Myometrial cell (primary cell): ENCODE data around the gene CTAGE8. TPM values are rescaled to one million over a fixed set of nuclear protein-coding genes. Genes with fewer than 3 reads are reported as not detected.

ENCODE experiments used
- total RNA-seq: library from RNA; depleted of rRNA; stranded (reverse); fragments of >200 nt; gene quantifications from 2 replicates; pipeline ENCODE4 v1.2.3, GENCODE V29; 2015

The CTAGE8 gene, protein sequence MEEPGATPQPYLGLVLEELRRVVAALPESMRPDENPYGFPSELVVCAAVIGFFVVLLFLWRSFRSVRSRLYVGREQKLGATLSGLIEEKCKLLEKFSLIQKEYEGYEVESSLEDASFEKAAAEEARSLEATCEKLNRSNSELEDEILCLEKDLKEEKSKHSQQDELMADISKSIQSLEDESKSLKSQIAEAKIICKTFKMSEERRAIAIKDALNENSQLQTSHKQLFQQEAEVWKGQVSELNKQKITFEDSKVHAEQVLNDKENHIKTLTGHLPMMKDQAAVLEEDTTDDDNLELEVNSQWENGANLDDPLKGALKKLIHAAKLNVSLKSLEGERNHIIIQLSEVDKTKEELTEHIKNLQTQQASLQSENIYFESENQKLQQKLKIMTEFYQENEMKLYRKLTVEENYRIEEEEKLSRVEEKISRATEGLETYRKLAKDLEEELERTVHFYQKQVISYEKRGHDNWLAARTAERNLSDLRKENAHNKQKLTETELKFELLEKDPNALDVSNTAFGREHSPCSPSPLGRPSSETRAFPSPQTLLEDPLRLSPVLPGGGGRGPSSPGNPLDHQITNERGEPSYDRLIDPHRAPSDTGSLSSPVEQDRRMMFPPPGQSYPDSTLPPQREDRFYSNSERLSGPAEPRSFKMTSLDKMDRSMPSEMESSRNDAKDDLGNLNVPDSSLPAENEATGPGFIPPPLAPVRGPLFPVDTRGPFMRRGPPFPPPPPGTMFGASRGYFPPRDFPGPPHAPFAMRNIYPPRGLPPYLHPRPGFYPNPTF
- 0.18 and 0.29 TPM in 2 replicates for total RNA-seq

GRCh38 chr7:144269188-144269587 is at the start of gene CTAGE8:
Gene CTAGE8 (minus strand): TSS chr7:144269288. CDS start chr7:144269250, 38 bp downstream.

GRCh38 chr7:144311872-144312469 is 42.9 kb upstream of the CTAGE8 start, which contains the start of gene OR2A1:
Gene OR2A1 (plus strand): TSS chr7:144312419. CDS start chr7:144318125, 5,706 bp downstream.

DNA sequence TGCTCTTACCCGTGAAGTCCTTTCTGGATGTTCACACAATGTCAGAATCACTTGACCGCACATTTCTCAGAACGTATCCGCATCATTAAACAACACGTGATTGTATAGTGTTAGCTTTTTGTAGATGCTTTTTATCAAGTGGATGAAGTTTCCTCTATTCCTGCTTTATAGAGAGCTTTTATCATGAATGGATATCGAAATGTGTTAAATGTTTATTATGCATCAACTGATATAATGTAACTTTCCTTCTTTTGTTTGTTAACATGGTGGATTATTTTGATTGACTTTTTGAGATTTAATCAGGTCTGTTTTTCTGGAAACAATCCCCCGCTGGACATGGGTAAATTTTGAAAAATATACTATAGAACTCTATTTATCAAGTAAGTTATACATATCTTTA is 4.4 kb downstream of the CTAGE8 start, which contains the start of gene OR2A7:
Gene OR2A7 (minus strand): TSS at position 101 of the 400 bp plus-strand sequence. CDS start 5,164 bp downstream, outside the sequence.

GRCh38 chr7:144239365-144239764 is 29.7 kb downstream of the CTAGE8 start, which contains the start of gene OR2A42:
Gene OR2A42 (minus strand): TSS chr7:144239605. CDS start chr7:144232843, 6,762 bp downstream.

Other genes with a start within 250 kb of the CTAGE8 start
- not detected in 2 replicates for gene OR2A5, start 220.3 kb downstream of the CTAGE8 start, total RNA-seq
- not detected in 2 replicates for gene OR2A25, start 199.5 kb downstream of the CTAGE8 start, total RNA-seq
- not detected in 2 replicates for gene OR2A12, start 183.0 kb downstream of the CTAGE8 start, total RNA-seq
- gene OR2A2, start 159.7 kb downstream of the CTAGE8 start, total RNA-seq: not detected in 2 replicates
- not detected in 2 replicates for gene OR2A14, start 146.1 kb downstream of the CTAGE8 start, total RNA-seq
- gene CTAGE4, start 85.8 kb downstream of the CTAGE8 start, total RNA-seq: 0.71 TPM in 1 of 2 replicates, not detected in the other
- gene ARHGEF35, start 73.5 kb downstream of the CTAGE8 start, total RNA-seq: under 0.01 and 2.5 TPM in 2 replicates
- not detected in 2 replicates for gene OR2A42, start 29.7 kb downstream of the CTAGE8 start, total RNA-seq
- gene OR2A7, start 4.5 kb downstream of the CTAGE8 start, total RNA-seq: 0.89 TPM in 1 of 2 replicates, not detected in the other
- gene OR2A1, start 43.1 kb upstream of the CTAGE8 start, total RNA-seq: not detected in 2 replicates
- gene ARHGEF5, start 86.1 kb upstream of the CTAGE8 start, total RNA-seq: 4.6 and 9.4 TPM in 2 replicates
- not detected in 2 replicates for gene NOBOX, start 134.4 kb upstream of the CTAGE8 start, total RNA-seq